CD4-positive, CD25-positive, alpha-beta regulatory T cell (primary cell): ENCODE data around the gene H6PD. TPM values are rescaled to one million over a fixed set of nuclear protein-coding genes. Genes with fewer than 3 reads are reported as not detected.

ENCODE experiments used
- ATAC-seq, 2 donors: fragments of 150-1000 bp; cut with Tn5 transposase; one replicate each; pipeline ENCODE4 v1.10.0; 2021; ENCODE audit warnings: low read depth in 2 of 2, moderate number of reproducible peaks in 2 of 2, moderate library complexity in 1 of 2
- DNase-seq, 3 donors: peaks; one replicate each; pipeline versions ENCODE4 v3.0.0 to v3.0.0-alpha.2; 2012 to 2022; ENCODE audit warnings: mixed read lengths in 1 of 3
- H3K27ac ChIP-seq: one replicate; pipeline ENCODE4 v1.7.0; 2013; ENCODE audit warnings: mild to moderate bottlenecking, low read length; ENCODE audit not compliant: insufficient read depth, poor library complexity, severe bottlenecking
- H3K27me3 ChIP-seq: one replicate; pipeline ENCODE4 v1.7.0; 2013; ENCODE audit warnings: low read length; ENCODE audit not compliant: control insufficient read depth, insufficient read depth
- H3K36me3 ChIP-seq: one replicate; pipeline ENCODE4 v1.7.0; 2013; ENCODE audit warnings: mild to moderate bottlenecking, low read length, moderate library complexity; ENCODE audit not compliant: control insufficient read depth, insufficient read depth
- H3K4me1 ChIP-seq: 2 replicates; pipeline ENCODE4 v1.7.0; 2013; ENCODE audit warnings: mild to moderate bottlenecking, low read length; ENCODE audit not compliant: insufficient read depth, control insufficient read depth, poor library complexity, severe bottlenecking
- H3K4me3 ChIP-seq: one replicate; pipeline ENCODE4 v1.7.0; 2013; ENCODE audit warnings: low read depth, mild to moderate bottlenecking, low read length, moderate library complexity
- H3K9me3 ChIP-seq, 2 experiments: 1 replicate in 1 of 2; 2 replicates in 1 of 2; pipeline ENCODE4 v1.7.0; 2013; ENCODE audit warnings: low read length in 2 of 2, mild to moderate bottlenecking in 1 of 2, moderate library complexity in 1 of 2; ENCODE audit not compliant: control insufficient read depth in 2 of 2
- H3K27ac Mint-ChIP-seq, 3 donors: one replicate each; pipeline ENCODE4 v1.8.0; 2020 to 2022; ENCODE audit warnings: mild to moderate bottlenecking in 3 of 3, mixed read lengths in 3 of 3, moderate library complexity in 2 of 3
- H3K27me3 Mint-ChIP-seq: one replicate; pipeline ENCODE4 v1.8.0; 2022; ENCODE audit warnings: mild to moderate bottlenecking, mixed read lengths
- H3K36me3 Mint-ChIP-seq: one replicate; pipeline ENCODE4 v1.8.0; 2020; ENCODE audit warnings: mixed read lengths
- H3K4me1 Mint-ChIP-seq, 4 donors: one replicate each; pipeline ENCODE4 v1.8.0; 2020 to 2022; ENCODE audit warnings: mixed read lengths in 4 of 4, mild to moderate bottlenecking in 1 of 4
- H3K4me3 Mint-ChIP-seq, 4 donors: one replicate each; pipeline ENCODE4 v1.8.0; 2020 to 2022; ENCODE audit warnings: mild to moderate bottlenecking in 4 of 4, mixed read lengths in 4 of 4, moderate library complexity in 3 of 4
- H3K9me3 Mint-ChIP-seq, 7 donors: one replicate each; pipeline ENCODE4 v1.8.0; 2020 to 2022; ENCODE audit warnings: mixed read lengths in 7 of 7, mild to moderate bottlenecking in 3 of 7, moderate library complexity in 2 of 7
- polyA plus RNA-seq, 4 donors: library from polyadenylated mRNA; unstranded; fragments of 300-500 nt; fragmentation: Illumina TruSeq; gene quantifications; one replicate each; pipeline ENCODE4 v1.2.3, GENCODE V29; 2021
- total RNA-seq: library from RNA; stranded (reverse); gene quantifications from one replicate; pipeline ENCODE4 v1.2.3, GENCODE V29; 2022

The H6PD gene
- total and polyA plus RNA-seq, 5 donors from 2014 or later = 7.8 to 19.4 (median 8.9) TPM

GRCh38 chr1:9265037-9265436 is 30.5 kb downstream of the H6PD start:
- H3K27ac ChIP-seq = no peak overlapping the region
- H3K27ac Mint-ChIP-seq = no peak overlapping the region
- ATAC-seq = no peak
- peaks cover 0 to 21% (median 16%) of the 10 kb centered on the region in 4 donors for H3K4me1 Mint-ChIP-seq
- no peaks in the 10 kb centered on the region for H3K27me3 Mint-ChIP-seq
- no peak overlapping the region for H3K4me3 ChIP-seq
- H3K9me3 Mint-ChIP-seq = no peaks in the 10 kb centered on the region
- H3K4me1 ChIP-seq = peaks cover 4% of the 10 kb centered on the region
- no peak overlapping the region for H3K4me3 Mint-ChIP-seq
- peaks cover 8% of the 10 kb centered on the region for H3K36me3 Mint-ChIP-seq
- no peaks in the 10 kb centered on the region for H3K27me3 ChIP-seq
- H3K36me3 ChIP-seq = peaks cover 15% of the 10 kb centered on the region
- H3K9me3 ChIP-seq = no peaks in the 10 kb centered on the region
- no peak for DNase-seq

GRCh38 chr1:9265968-9266367 is 31.4 kb downstream of the H6PD start:
- Histone ChIP-seq H3K27me3 (no peaks in the 10 kb centered on the region), H3K27ac (no peak overlapping the region), H3K4me3 (no peak overlapping the region), H3K4me1 (peaks cover 4% of the 10 kb centered on the region), H3K36me3 (peaks cover 15% of the 10 kb centered on the region), H3K9me3 (no peaks in the 10 kb centered on the region)
- Mint-ChIP-seq H3K4me1 (peaks cover 0 to 13% (median 9%) of the 10 kb centered on the region in 4 donors), H3K4me3 (no peak overlapping the region), H3K27me3 (no peaks in the 10 kb centered on the region), H3K9me3 (no peaks in the 10 kb centered on the region), H3K36me3 (peaks cover 4% of the 10 kb centered on the region), H3K27ac (no peak overlapping the region)
- no peak for DNase-seq
- no peak for ATAC-seq

GRCh38 chr1:9267352-9267686 is 32.7 kb downstream of the H6PD start:
- no peak for ATAC-seq
- no peak overlapping the region for H3K27ac Mint-ChIP-seq
- H3K27me3 Mint-ChIP-seq = no peaks in the 10 kb centered on the region
- Histone ChIP-seq H3K4me3 (no peak overlapping the region), H3K27ac (no peak overlapping the region), H3K27me3 (no peaks in the 10 kb centered on the region), H3K4me1 (peaks cover 4% of the 10 kb centered on the region), H3K9me3 (no peaks in the 10 kb centered on the region), H3K36me3 (peaks cover 12% of the 10 kb centered on the region)
- peaks cover 0 to 1% (median 0%) of the 10 kb centered on the region in 7 donors for H3K9me3 Mint-ChIP-seq
- H3K4me3 Mint-ChIP-seq = no peak overlapping the region
- peaks cover 0 to 13% (median 6%) of the 10 kb centered on the region in 4 donors for H3K4me1 Mint-ChIP-seq
- DNase-seq = no peak
- H3K36me3 Mint-ChIP-seq = peaks cover 7% of the 10 kb centered on the region

- H3K4me3 ChIP-seq = no peak overlapping the region
- H3K9me3 ChIP-seq = no peaks in the 10 kb centered on the region
- Mint-ChIP-seq H3K9me3 (peaks cover 0 to 1% (median 0%) of the 10 kb centered on the region in 7 donors), H3K36me3 (peaks cover 7% of the 10 kb centered on the region), H3K4me1 (peaks cover 0 to 13% (median 6%) of the 10 kb centered on the region in 4 donors), H3K27me3 (no peaks in the 10 kb centered on the region), H3K27ac (no peak overlapping the region), H3K4me3 (no peak overlapping the region)
- peaks cover 4% of the 10 kb centered on the region for H3K4me1 ChIP-seq
- ATAC-seq (no peak), DNase-seq (no peak)
- H3K27ac ChIP-seq = no peak overlapping the region
- H3K27me3 ChIP-seq = no peaks in the 10 kb centered on the region
- H3K36me3 ChIP-seq = peaks cover 7% of the 10 kb centered on the region
These were observed 33.4 kb downstream of the H6PD start for GRCh38 chr1:9267827-9268581.

- Mint-ChIP-seq H3K4me1 (peaks cover 0 to 13% (median 6%) of the 10 kb centered on the region in 4 donors), H3K9me3 (peaks cover 0 to 1% (median 0%) of the 10 kb centered on the region in 7 donors), H3K36me3 (peaks cover 7% of the 10 kb centered on the region), H3K27me3 (no peaks in the 10 kb centered on the region), H3K27ac (no peak overlapping the region), H3K4me3 (no peak overlapping the region)
- DNase-seq (no peak), ATAC-seq (no peak)
- H3K4me3 ChIP-seq = no peak overlapping the region
- peaks cover 4% of the 10 kb centered on the region for H3K36me3 ChIP-seq
- H3K4me1 ChIP-seq = peaks cover 4% of the 10 kb centered on the region
- no peaks in the 10 kb centered on the region for H3K27me3 ChIP-seq
- no peaks in the 10 kb centered on the region for H3K9me3 ChIP-seq
- H3K27ac ChIP-seq = no peak overlapping the region
These were observed 34.5 kb downstream of the H6PD start for GRCh38 chr1:9269078-9269501.

- Mint-ChIP-seq H3K27me3 (no peaks in the 10 kb centered on the region), H3K4me1 (peaks cover 0 to 13% (median 6%) of the 10 kb centered on the region in 4 donors), H3K27ac (peak overlapping the region in 1 of 3 donors; percentile 26), H3K9me3 (peaks cover 0 to 1% (median 0%) of the 10 kb centered on the region in 7 donors), H3K36me3 (peaks cover 6% of the 10 kb centered on the region), H3K4me3 (no peak overlapping the region)
- peaks cover 4% of the 10 kb centered on the region for H3K4me1 ChIP-seq
- ATAC-seq (no peak), DNase-seq (no peak)
- H3K27ac ChIP-seq = no peak overlapping the region
- H3K27me3 ChIP-seq = no peaks in the 10 kb centered on the region
- H3K9me3 ChIP-seq = no peaks in the 10 kb centered on the region
- H3K4me3 ChIP-seq = no peak overlapping the region
- no peaks in the 10 kb centered on the region for H3K36me3 ChIP-seq
These were observed 35.1 kb downstream of the H6PD start for GRCh38 chr1:9269721-9270120.

- DNase-seq (no peak), ATAC-seq (no peak)
- Mint-ChIP-seq H3K36me3 (peaks cover 8% of the 10 kb centered on the region), H3K4me1 (peaks cover 4 to 19% (median 12%) of the 10 kb centered on the region in 4 donors), H3K9me3 (peaks cover 0 to 1% (median 0%) of the 10 kb centered on the region in 7 donors), H3K27me3 (no peaks in the 10 kb centered on the region), H3K4me3 (no peak overlapping the region), H3K27ac (peak overlapping the region in 1 of 3 donors; percentile 18)
- H3K4me3 ChIP-seq = no peak overlapping the region
- H3K36me3 ChIP-seq = no peaks in the 10 kb centered on the region
- H3K9me3 ChIP-seq = no peaks in the 10 kb centered on the region
- peaks cover 9% of the 10 kb centered on the region for H3K4me1 ChIP-seq
- H3K27ac ChIP-seq = no peak overlapping the region
- no peaks in the 10 kb centered on the region for H3K27me3 ChIP-seq
These were observed 35.8 kb downstream of the H6PD start for GRCh38 chr1:9270290-9270883.
